ENCODE results near the gene RGSL1. TPM values are rescaled to one million over a fixed set of nuclear protein-coding genes. Genes with fewer than 3 reads are reported as not detected.

RGSL1 gene
- total and polyA plus RNA-seq, 9 of the 15 experiments (the other 6 are each of a cell fraction or from before 2014, with no cell fraction given), result 0.03 TPM; not detected in 8

DNA sequence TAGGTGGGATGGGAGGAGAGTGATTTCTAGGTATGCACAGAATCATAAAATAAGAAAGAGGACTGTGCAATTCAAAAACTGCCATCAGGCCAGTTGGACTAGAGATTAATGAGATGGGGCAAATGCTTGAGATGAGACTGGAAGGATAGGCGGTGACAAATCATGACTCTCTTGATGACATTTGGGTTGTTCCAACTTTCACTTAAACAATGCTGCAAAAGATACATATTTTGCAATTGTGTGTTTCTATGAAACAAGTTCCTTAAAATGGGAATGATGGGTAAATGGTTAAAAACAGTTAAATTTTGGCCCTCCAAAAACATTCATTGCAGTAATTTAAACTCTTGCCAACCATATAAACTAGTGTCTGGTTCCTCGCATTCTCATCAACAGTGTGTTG, 84.0 kb downstream of the RGSL1 start:
- intact Hi-C loops (cut with micrococcal nuclease) (no loop called here), in situ Hi-C loops (cut with MboI) (no loop called here)
- H3K4me3 ChIP-seq, result no peak overlapping the region
- no peaks in the 10 kb centered on the region for H3K9me3 ChIP-seq (replicated peaks; ENCODE audit: control insufficient read depth, insufficient read depth, low read depth, low read length)
- FAIRE-seq, result no peak
- no peaks in the 10 kb centered on the region; a peak in 2 of 5 replicates for H3K27me3 ChIP-seq (ENCODE audit: control insufficient read depth in 2 of 2, insufficient read depth in 2 of 2, low read length in 2 of 2)
- BruUV-seq (replicated peaks), result no TSS peak
- no peak for DNase-seq (ENCODE audit: extremely low read depth in 1 of 4, low spot score in 3 of 4)
- POLR2A ChIA-PET, result interaction anchor here (0.6 kb wide), 1 partner anchor 268 kb away, joined by 4 read pairs; no protein-coding TSS in a partner anchor
- CTCF ChIA-PET (ENCODE audit: low intra/inter-chr PET ratio), result no interaction called here
- ATAC-seq, result no peak
- no peak overlapping the region for H2AFZ ChIP-seq (ENCODE audit: low read depth, low read length)
- no peaks in the 10 kb centered on the region for H3K79me2 ChIP-seq (ENCODE audit: control insufficient read depth, insufficient read depth, low read length)
- no peaks in the 10 kb centered on the region for H4K20me1 ChIP-seq (replicated peaks; ENCODE audit: control insufficient read depth, insufficient read depth, low read length)
- H3K27ac ChIP-seq (ENCODE audit: extremely low read depth, low read depth, low read length), result no peak overlapping the region
- no peaks in the 10 kb centered on the region for H3K9me1 ChIP-seq (ENCODE audit: control insufficient read depth, insufficient read depth, low read length)
- no peak overlapping the region for H3K9ac ChIP-seq (ENCODE audit: insufficient read depth in 1 of 2, low read depth in 2 of 2, low read length in 2 of 2)
- no peak overlapping the region for H3K4me2 ChIP-seq (ENCODE audit: insufficient read depth, low read length)
- H3K36me3 ChIP-seq (ENCODE audit: control insufficient read depth, insufficient read depth, low read length), result no peaks in the 10 kb centered on the region
- WGBS (ENCODE audit: insufficient coverage, low coverage, missing lambda C conversion rate), result 2% methylated on average over 2 of the region's 2 CpGs
- H3K4me1 ChIP-seq (replicated peaks in 1 of 2; ENCODE audit: control insufficient read depth in 2 of 2, insufficient read depth in 2 of 2, low read length in 2 of 2), result no peaks in the 10 kb centered on the region
- TF ChIP-seq, protein P1, sequence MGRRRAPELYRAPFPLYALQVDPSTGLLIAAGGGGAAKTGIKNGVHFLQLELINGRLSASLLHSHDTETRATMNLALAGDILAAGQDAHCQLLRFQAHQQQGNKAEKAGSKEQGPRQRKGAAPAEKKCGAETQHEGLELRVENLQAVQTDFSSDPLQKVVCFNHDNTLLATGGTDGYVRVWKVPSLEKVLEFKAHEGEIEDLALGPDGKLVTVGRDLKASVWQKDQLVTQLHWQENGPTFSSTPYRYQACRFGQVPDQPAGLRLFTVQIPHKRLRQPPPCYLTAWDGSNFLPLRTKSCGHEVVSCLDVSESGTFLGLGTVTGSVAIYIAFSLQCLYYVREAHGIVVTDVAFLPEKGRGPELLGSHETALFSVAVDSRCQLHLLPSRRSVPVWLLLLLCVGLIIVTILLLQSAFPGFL (CRISPR knock-in tag; IDR thresholded peaks at IDR 0.05), result no peak
- TF ChIP-seq CBFA2T3 (IDR thresholded peaks at IDR 0.05) (no peak), RBFOX2 (IDR thresholded peaks at IDR 0.05; ENCODE audit: low read depth, low read length) (no peak), NCOA4 (IDR thresholded peaks at IDR 0.05; ENCODE audit: partially characterized antibody) (no peak), ZFPM2 (CRISPR knock-in tag; IDR thresholded peaks at IDR 0.05) (no peak), ZFP30 (CRISPR knock-in tag; IDR thresholded peaks at IDR 0.05; ENCODE audit: borderline replicate concordance) (no peak), BRCA1 (IDR thresholded peaks at IDR 0.05) (no peak), BRCA1 (CRISPR knock-in tag; IDR thresholded peaks at IDR 0.05) (no peak), ZBTB8A (IDR thresholded peaks at IDR 0.05; ENCODE audit: partially characterized antibody) (no peak), ZNF384 (IDR thresholded peaks at IDR 0.05; ENCODE audit: low read depth, low read length) (no peak), ZSCAN32 (CRISPR knock-in tag; IDR thresholded peaks at IDR 0.05) (no peak), TAF9B (IDR thresholded peaks at IDR 0.05; ENCODE audit: partially characterized antibody) (no peak), ZNF445 (CRISPR knock-in tag; IDR thresholded peaks at IDR 0.05; ENCODE audit: low read depth) (no peak), HDAC6 (IDR thresholded peaks at IDR 0.05; ENCODE audit: low read depth, low read length) (no peak), KDM1A (IDR thresholded peaks at IDR 0.05) (no peak)
- TF ChIP-seq, protein P2, sequence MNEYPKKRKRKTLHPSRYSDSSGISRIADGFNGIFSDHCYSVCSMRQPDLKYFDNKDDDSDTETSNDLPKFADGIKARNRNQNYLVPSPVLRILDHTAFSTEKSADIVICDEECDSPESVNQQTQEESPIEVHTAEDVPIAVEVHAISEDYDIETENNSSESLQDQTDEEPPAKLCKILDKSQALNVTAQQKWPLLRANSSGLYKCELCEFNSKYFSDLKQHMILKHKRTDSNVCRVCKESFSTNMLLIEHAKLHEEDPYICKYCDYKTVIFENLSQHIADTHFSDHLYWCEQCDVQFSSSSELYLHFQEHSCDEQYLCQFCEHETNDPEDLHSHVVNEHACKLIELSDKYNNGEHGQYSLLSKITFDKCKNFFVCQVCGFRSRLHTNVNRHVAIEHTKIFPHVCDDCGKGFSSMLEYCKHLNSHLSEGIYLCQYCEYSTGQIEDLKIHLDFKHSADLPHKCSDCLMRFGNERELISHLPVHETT (CRISPR knock-in tag; conservative IDR thresholded peaks at IDR 0.05 in 1 of 2, IDR thresholded peaks at IDR 0.05 in 1 of 2), result no peak
- TF ChIP-seq, protein P3, sequence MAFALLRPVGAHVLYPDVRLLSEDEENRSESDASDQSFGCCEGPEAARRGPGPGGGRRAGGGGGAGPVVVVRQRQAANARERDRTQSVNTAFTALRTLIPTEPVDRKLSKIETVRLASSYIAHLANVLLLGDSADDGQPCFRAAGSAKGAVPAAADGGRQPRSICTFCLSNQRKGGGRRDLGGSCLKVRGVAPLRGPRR (CRISPR knock-in tag; IDR thresholded peaks at IDR 0.05), result no peak
- TF ChIP-seq, protein P4, sequence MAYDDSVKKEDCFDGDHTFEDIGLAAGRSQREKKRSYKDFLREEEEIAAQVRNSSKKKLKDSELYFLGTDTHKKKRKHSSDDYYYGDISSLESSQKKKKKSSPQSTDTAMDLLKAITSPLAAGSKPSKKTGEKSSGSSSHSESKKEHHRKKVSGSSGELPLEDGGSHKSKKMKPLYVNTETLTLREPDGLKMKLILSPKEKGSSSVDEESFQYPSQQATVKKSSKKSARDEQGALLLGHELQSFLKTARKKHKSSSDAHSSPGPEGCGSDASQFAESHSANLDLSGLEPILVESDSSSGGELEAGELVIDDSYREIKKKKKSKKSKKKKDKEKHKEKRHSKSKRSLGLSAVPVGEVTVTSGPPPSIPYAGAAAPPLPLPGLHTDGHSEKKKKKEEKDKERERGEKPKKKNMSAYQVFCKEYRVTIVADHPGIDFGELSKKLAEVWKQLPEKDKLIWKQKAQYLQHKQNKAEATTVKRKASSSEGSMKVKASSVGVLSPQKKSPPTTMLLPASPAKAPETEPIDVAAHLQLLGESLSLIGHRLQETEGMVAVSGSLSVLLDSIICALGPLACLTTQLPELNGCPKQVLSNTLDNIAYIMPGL (CRISPR knock-in tag; IDR thresholded peaks at IDR 0.05), result no peak
- TF ChIP-seq, protein P5, sequence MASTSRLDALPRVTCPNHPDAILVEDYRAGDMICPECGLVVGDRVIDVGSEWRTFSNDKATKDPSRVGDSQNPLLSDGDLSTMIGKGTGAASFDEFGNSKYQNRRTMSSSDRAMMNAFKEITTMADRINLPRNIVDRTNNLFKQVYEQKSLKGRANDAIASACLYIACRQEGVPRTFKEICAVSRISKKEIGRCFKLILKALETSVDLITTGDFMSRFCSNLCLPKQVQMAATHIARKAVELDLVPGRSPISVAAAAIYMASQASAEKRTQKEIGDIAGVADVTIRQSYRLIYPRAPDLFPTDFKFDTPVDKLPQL (IDR thresholded peaks at IDR 0.05; ENCODE audit: extremely low read depth, insufficient read length), result no peak
